KMS-11 (cell line): ENCODE results near the gene VLDLR.

ENCODE experiments used
- H2AFZ ChIP-seq: fragments of 200-600 bp; sonication (generic); 2 replicates; pipeline ENCODE4 v1.6.1; 2016; ENCODE audit warnings: antibody characterized with exemption, mixed run types, low read depth
- H3K27ac ChIP-seq: fragments of 200-600 bp; sonication (generic); 2 replicates; pipeline ENCODE4 v1.6.1; 2016; ENCODE audit warnings: mild to moderate bottlenecking, mixed run types
- H3K27me3 ChIP-seq: fragments of 200-600 bp; sonication (generic); 2 replicates; pipeline ENCODE4 v1.6.1; 2017; ENCODE audit warnings: mild to moderate bottlenecking, low read depth, mixed run types, moderate library complexity; ENCODE audit not compliant: insufficient read depth
- H3K36me3 ChIP-seq: fragments of 200-600 bp; sonication (generic); 2 replicates; pipeline ENCODE4 v1.6.1; 2017; ENCODE audit warnings: mild to moderate bottlenecking, mixed run types; ENCODE audit not compliant: insufficient read depth
- H3K4me1 ChIP-seq: fragments of 200-600 bp; sonication (generic); 2 replicates; pipeline ENCODE4 v1.6.1; 2016; ENCODE audit warnings: mild to moderate bottlenecking, low read depth, mixed run types; ENCODE audit not compliant: poor library complexity, severe bottlenecking
- H3K4me2 ChIP-seq: fragments of 200-600 bp; sonication (generic); 2 replicates; pipeline ENCODE4 v1.7.0; 2016; ENCODE audit warnings: mild to moderate bottlenecking, mixed run types
- H3K4me3 ChIP-seq: fragments of 200-600 bp; sonication (generic); IDR thresholded peaks from 2 replicates; pipeline ENCODE4 v1.6.1; 2017; ENCODE audit warnings: low read depth, low read length, mixed read lengths; ENCODE audit not compliant: insufficient read depth
- H3K79me2 ChIP-seq: fragments of 200-600 bp; sonication (generic); 2 replicates; pipeline ENCODE4 v1.6.1; 2016; ENCODE audit warnings: low read depth, mixed run types; ENCODE audit not compliant: insufficient read depth
- H3K9ac ChIP-seq: fragments of 200-600 bp; sonication (generic); 2 replicates; pipeline ENCODE4 v1.6.1; 2016; ENCODE audit warnings: mild to moderate bottlenecking, mixed run types
- H4K20me1 ChIP-seq: fragments of 200-600 bp; sonication (generic); 2 replicates; pipeline ENCODE4 v1.6.1; 2016; ENCODE audit warnings: mild to moderate bottlenecking, mixed run types; ENCODE audit not compliant: insufficient read depth
- TF ChIP-seq, protein P1 (sequence below): fragments of 200-600 bp; sonication (generic); conservative IDR thresholded peaks from 2 replicates; pipeline ENCODE4 v1.6.1; 2017; ENCODE audit warnings: low read depth, mild to moderate bottlenecking, antibody characterized with exemption, low read length, moderate library complexity, mixed read lengths

Gene VLDLR

DNA sequence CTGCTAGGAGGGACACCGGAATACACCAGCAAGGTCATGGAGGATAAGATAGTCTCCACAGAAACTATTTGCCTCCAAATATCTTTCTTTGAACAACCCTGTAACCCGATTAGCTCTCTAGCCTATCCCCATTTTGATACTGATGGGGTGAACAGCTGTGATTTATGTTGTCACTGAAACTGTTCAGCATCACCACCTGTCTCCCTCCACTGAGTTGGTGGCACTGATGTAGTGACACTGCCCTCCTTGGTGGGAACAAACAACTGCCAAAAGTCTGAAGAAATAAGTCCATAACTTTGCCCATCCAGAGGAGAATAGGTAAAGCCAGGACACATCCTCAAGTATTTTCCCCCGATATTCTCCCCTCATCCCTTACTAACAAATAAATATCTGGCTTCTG lies 71.5 kb downstream of the VLDLR start:
- Histone ChIP-seq H4K20me1 (no peaks in the 10 kb centered on the region), H3K79me2 (no peaks in the 10 kb centered on the region)
- TF ChIP-seq, protein P1, sequence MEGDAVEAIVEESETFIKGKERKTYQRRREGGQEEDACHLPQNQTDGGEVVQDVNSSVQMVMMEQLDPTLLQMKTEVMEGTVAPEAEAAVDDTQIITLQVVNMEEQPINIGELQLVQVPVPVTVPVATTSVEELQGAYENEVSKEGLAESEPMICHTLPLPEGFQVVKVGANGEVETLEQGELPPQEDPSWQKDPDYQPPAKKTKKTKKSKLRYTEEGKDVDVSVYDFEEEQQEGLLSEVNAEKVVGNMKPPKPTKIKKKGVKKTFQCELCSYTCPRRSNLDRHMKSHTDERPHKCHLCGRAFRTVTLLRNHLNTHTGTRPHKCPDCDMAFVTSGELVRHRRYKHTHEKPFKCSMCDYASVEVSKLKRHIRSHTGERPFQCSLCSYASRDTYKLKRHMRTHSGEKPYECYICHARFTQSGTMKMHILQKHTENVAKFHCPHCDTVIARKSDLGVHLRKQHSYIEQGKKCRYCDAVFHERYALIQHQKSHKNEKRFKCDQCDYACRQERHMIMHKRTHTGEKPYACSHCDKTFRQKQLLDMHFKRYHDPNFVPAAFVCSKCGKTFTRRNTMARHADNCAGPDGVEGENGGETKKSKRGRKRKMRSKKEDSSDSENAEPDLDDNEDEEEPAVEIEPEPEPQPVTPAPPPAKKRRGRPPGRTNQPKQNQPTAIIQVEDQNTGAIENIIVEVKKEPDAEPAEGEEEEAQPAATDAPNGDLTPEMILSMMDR: no peak

DNA sequence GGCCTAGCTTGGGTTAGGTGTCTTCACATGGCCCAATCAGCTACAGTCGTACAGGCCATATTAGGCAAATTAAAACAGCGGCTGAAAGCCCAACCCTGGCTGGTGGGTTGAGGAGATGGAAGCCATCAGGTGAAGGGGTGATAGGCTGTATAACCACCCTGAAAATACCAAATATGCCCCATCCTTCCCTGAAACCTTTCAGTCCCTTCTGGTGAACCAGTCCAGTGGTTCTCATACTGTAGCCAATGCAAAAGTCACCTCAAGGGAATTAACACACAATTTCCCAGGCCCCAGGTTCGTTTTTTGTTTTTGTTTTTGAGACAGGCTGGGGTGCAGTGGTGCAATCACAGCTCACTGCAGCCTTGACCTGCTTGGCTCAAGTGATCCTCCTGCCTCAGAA lies 75.9 kb downstream of the VLDLR start:
- no peak overlapping the region for H3K27ac ChIP-seq
- no peaks in the 10 kb centered on the region for H3K79me2 ChIP-seq
- H2AFZ ChIP-seq: no peak overlapping the region
- no peak overlapping the region for H3K4me2 ChIP-seq
- H3K36me3 ChIP-seq: no peaks in the 10 kb centered on the region
- H3K4me3 ChIP-seq: no peak overlapping the region
- TF ChIP-seq, protein P1: no peak
- no peak overlapping the region for H3K9ac ChIP-seq
- H3K27me3 ChIP-seq: no peaks in the 10 kb centered on the region
- H4K20me1 ChIP-seq: no peaks in the 10 kb centered on the region
- no peaks in the 10 kb centered on the region for H3K4me1 ChIP-seq

More for the DNA sequence above, 71.5 kb downstream of the VLDLR start:
- H3K4me2 ChIP-seq: no peak overlapping the region
- H2AFZ ChIP-seq: no peak overlapping the region
- no peak overlapping the region for H3K27ac ChIP-seq
- no peak overlapping the region for H3K9ac ChIP-seq
- H3K27me3 ChIP-seq: no peaks in the 10 kb centered on the region
- no peaks in the 10 kb centered on the region for H3K36me3 ChIP-seq
- H3K4me1 ChIP-seq: no peaks in the 10 kb centered on the region
- no peak overlapping the region for H3K4me3 ChIP-seq

DNA sequence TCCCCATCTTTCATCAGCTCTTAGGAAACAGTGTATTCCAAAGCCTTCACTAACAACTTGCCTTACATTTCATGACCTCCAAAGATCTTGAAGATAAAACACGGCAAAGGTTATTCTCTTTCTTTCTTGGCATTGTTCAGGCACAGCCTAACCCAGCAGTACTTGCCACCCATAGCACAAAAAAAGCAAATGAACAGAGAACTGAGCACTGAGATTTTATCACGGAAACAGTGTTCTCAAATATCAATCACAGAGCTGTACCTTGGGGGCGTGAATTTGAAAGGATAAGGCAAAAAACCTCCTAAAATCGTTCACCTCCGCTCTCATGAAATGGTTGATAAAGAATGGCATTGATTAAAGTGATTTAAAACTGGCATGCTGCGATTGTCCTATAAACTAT lies 78.8 kb downstream of the VLDLR start:
- Histone ChIP-seq H3K27me3 (no peaks in the 10 kb centered on the region), H3K9ac (no peak overlapping the region), H3K36me3 (no peaks in the 10 kb centered on the region), H3K79me2 (no peaks in the 10 kb centered on the region), H3K4me1 (no peaks in the 10 kb centered on the region), H4K20me1 (no peaks in the 10 kb centered on the region), H3K4me2 (no peak overlapping the region), H3K4me3 (no peak overlapping the region), H3K27ac (no peak overlapping the region), H2AFZ (no peak overlapping the region)
- TF ChIP-seq, protein P1: no peak

DNA sequence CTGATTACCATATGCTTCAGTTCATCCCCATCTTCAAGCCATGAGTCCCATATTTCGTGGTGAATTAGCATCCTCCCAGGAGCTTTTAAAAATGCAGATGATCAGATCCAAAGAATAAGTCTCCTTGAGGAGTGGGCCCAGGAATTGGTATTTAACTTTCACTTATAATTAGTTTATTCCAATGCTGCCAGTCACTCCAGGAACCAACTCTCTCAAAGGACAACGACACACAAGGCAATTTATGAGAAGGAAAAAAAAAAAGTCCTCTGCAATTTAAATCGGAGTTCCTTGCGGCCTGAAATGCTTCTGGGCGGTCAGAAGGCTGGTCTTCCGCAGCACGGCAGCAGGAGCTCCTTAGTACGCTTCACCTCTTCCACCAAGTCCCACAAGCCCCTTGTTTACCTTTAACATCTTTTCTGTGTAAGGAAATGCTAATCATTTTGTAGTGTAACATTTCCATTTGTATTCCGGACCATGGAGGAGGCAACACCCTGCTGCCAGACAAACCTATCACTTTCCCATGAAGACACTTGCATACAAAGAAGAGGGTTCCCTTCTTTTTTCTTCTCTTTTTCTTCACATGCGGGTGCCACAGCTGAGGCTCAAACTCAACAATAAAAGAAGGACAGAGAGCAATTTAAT lies 79.4 kb downstream of the VLDLR start:
- H3K9ac ChIP-seq: no peak overlapping the region
- no peak overlapping the region for H3K27ac ChIP-seq
- H3K79me2 ChIP-seq: no peaks in the 10 kb centered on the region
- H3K36me3 ChIP-seq: no peaks in the 10 kb centered on the region
- H4K20me1 ChIP-seq: no peaks in the 10 kb centered on the region
- TF ChIP-seq, protein P1: no peak
- no peak overlapping the region for H2AFZ ChIP-seq
- no peaks in the 10 kb centered on the region for H3K4me1 ChIP-seq
- H3K4me3 ChIP-seq: no peak overlapping the region
- H3K4me2 ChIP-seq: no peak overlapping the region
- no peaks in the 10 kb centered on the region for H3K27me3 ChIP-seq
